ENCODE measurements around the gene ATP6V1G1. TPM values are rescaled to one million over a fixed set of nuclear protein-coding genes. Genes with fewer than 3 reads are reported as not detected.
A peak's percentile ranks its signal among the peaks of the same experiment; 100 is the strongest.

The ATP6V1G1 gene
- total RNA-seq, 3 donors from 2014 or later = 55.3 to 74.5 (median 69.9) TPM

DNA sequence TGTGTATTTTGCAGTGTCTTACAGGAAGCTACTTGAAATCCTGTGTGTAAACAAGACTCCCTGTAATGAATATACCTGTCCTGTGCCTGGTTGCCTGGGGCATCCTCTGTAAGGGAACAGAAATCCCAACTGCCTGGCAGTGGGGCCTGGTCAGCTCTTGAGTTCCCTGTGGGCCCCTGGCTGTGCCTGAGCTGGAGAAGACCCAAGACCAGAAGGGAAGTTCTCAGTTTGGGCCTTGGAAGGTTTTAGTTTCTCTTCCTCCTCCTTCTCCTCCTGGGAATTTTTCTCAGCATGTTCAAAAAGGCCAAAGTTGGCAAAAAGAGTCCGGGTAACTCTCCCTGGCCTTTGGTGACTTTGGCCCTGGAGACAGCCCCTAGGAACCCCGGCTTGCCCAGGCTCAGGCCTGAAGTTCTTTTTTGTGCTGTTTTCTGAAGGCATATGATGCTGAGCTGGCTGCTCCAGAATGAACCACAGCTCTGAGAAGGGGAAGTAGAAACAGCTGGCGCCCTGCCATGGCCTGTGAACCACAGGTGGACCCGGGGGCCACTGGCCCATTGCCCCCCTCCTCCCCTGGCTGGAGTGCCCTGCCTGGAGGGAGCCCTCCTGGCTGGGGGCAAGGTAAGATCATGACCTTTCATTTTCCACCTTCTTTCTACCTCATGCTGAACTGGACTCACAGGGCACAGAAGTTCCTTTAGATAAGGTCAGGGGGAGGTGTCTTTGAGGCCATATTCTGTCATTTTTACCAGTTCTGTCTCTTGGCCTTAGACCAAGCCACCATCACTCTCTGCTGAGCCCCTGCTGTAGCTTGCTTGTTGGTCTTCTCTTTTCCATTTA is 29.3 kb downstream of the ATP6V1G1 start:
- peaks cover 10% of the 10 kb centered on the region for H3K4me1 ChIP-seq (ENCODE audit: low read depth)
- H3K9me3 ChIP-seq = no peaks in the 10 kb centered on the region
- H3K4me3 ChIP-seq = no peak overlapping the region
- TF ChIP-seq, protein P1, sequence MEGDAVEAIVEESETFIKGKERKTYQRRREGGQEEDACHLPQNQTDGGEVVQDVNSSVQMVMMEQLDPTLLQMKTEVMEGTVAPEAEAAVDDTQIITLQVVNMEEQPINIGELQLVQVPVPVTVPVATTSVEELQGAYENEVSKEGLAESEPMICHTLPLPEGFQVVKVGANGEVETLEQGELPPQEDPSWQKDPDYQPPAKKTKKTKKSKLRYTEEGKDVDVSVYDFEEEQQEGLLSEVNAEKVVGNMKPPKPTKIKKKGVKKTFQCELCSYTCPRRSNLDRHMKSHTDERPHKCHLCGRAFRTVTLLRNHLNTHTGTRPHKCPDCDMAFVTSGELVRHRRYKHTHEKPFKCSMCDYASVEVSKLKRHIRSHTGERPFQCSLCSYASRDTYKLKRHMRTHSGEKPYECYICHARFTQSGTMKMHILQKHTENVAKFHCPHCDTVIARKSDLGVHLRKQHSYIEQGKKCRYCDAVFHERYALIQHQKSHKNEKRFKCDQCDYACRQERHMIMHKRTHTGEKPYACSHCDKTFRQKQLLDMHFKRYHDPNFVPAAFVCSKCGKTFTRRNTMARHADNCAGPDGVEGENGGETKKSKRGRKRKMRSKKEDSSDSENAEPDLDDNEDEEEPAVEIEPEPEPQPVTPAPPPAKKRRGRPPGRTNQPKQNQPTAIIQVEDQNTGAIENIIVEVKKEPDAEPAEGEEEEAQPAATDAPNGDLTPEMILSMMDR (IDR thresholded peaks at IDR 0.05) = no peak
- ATAC-seq (peak; percentile 61), DNase-seq (peak; percentile 72 to 89 (median 75))
- no peaks in the 10 kb centered on the region for H3K36me3 ChIP-seq (ENCODE audit: low read depth)
- intact Hi-C loops (cut with DNase I, micrococcal nuclease) = no loop called here

GRCh38 chr9:114619191-114619761 is 31.7 kb downstream of the ATP6V1G1 start:
- intact Hi-C loops (cut with DNase I, micrococcal nuclease) = no loop called here
- ATAC-seq (peak; percentile 55), DNase-seq (peak in 2 of 3 donors; percentile 21 to 56)
- Histone ChIP-seq H3K4me3 (no peak overlapping the region), H3K36me3 (ENCODE audit: low read depth) (no peaks in the 10 kb centered on the region), H3K4me1 (ENCODE audit: low read depth) (no peaks in the 10 kb centered on the region), H3K9me3 (no peaks in the 10 kb centered on the region)
- TF ChIP-seq, protein P1 (IDR thresholded peaks at IDR 0.05) = no peak

DNA sequence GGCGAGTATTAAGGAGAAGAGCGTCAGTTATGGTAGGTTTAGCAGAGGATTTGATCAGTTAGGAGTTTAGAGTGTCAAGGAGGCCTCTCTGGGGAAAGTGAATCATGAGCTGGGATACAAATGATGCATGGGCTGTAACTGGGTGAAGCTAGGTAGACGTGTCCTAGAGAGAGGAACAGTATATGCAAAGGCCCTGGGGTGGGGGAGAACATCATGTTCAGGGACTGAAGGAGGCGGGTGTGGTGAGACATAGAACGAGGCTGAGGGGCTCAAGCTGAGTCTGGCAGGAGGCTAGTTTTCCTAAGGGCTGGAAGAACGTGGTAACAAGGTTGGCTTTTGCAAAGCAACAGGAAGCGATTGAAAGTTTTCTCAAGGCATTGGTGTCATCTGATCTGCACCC is 34.0 kb downstream of the ATP6V1G1 start:
- no peaks in the 10 kb centered on the region for H3K36me3 ChIP-seq (ENCODE audit: low read depth)
- TF ChIP-seq, protein P1 (IDR thresholded peaks at IDR 0.05) = no peak
- no peak for DNase-seq
- no peaks in the 10 kb centered on the region for H3K9me3 ChIP-seq
- H3K4me3 ChIP-seq = no peak overlapping the region
- no peak for ATAC-seq
- intact Hi-C loops (cut with DNase I, micrococcal nuclease) = no loop called here
- H3K4me1 ChIP-seq (ENCODE audit: low read depth) = no peaks in the 10 kb centered on the region

- Histone ChIP-seq H3K4me1 (ENCODE audit: low read depth) (no peaks in the 10 kb centered on the region), H3K9me3 (no peaks in the 10 kb centered on the region), H3K36me3 (ENCODE audit: low read depth) (no peaks in the 10 kb centered on the region), H3K4me3 (no peak overlapping the region)
- ATAC-seq (peak; percentile 38), DNase-seq (no peak)
- intact Hi-C loops (cut with DNase I, micrococcal nuclease) = no loop called here
- TF ChIP-seq, protein P1 (IDR thresholded peaks at IDR 0.05) = no peak
These were observed 34.5 kb downstream of the ATP6V1G1 start for GRCh38 chr9:114621975-114622609.

GRCh38 chr9:114624677-114625076 is 37.1 kb downstream of the ATP6V1G1 start:
- H3K36me3 ChIP-seq (ENCODE audit: low read depth) = no peaks in the 10 kb centered on the region
- TF ChIP-seq, protein P1 (IDR thresholded peaks at IDR 0.05) = no peak
- no peak overlapping the region for H3K4me3 ChIP-seq
- intact Hi-C loops (cut with DNase I, micrococcal nuclease) = no loop called here
- ATAC-seq (no peak), DNase-seq (no peak)
- no peaks in the 10 kb centered on the region for H3K9me3 ChIP-seq
- no peaks in the 10 kb centered on the region for H3K4me1 ChIP-seq (ENCODE audit: low read depth)
